Heart right ventricle (tissue), 16 donors: ENCODE measurements around the gene TMEM63B. TPM values are rescaled to one million over a fixed set of nuclear protein-coding genes. Genes with fewer than 3 reads are reported as not detected.

Experiments used
- ATAC-seq, 8 donors: fragments of 200-7000 bp; cut with Tn5 transposase; one replicate each; pipeline ENCODE4 v1.9.1; 2020; ENCODE audit warnings: mild to moderate bottlenecking in 8 of 8, moderate library complexity in 8 of 8, moderate number of reproducible peaks in 1 of 8
- DNase-seq, 2 donors: peaks; one replicate each; pipeline ENCODE4 v3.0.0-alpha.2; 2020
- H3K27ac ChIP-seq, 10 donors: fragments of 200-600 bp; sonication (generic) in 2 of 10; one replicate each; pipeline versions ENCODE4 v1.5.0 to v1.8.0; 2020 to 2022; ENCODE audit warnings: mild to moderate bottlenecking in 3 of 10
- H3K27me3 ChIP-seq, 7 donors: fragments of 200-600 bp; one replicate each; pipeline ENCODE4 v1.8.0; 2021 to 2022; ENCODE audit warnings: mild to moderate bottlenecking in 2 of 7
- H3K36me3 ChIP-seq, 9 donors: fragments of 200-600 bp; sonication (generic) in 1 of 9; one replicate each; pipeline versions ENCODE4 v1.5.0 to v1.8.0; 2020 to 2022; ENCODE audit warnings: mild to moderate bottlenecking in 2 of 9
- H3K4me1 ChIP-seq, 9 donors: fragments of 200-600 bp; sonication (generic) in 1 of 9; one replicate each; pipeline versions ENCODE4 v1.5.0 to v1.8.0; 2020 to 2022; ENCODE audit warnings: mild to moderate bottlenecking in 4 of 9
- H3K4me3 ChIP-seq, 10 donors: fragments of 200-600 bp; sonication (generic) in 2 of 10; one replicate each; pipeline versions ENCODE4 v1.5.0 to v1.8.0; 2020 to 2022; ENCODE audit warnings: mild to moderate bottlenecking in 7 of 10, moderate library complexity in 2 of 10
- H3K9me3 ChIP-seq, 11 donors: fragments of 200-600 bp in 10 of 11; sonication (generic) in 2 of 11; one replicate each; pipeline versions ENCODE4 v1.5.0 to v1.8.0; 2013 to 2022; ENCODE audit warnings: mild to moderate bottlenecking in 2 of 11, control low read depth in 1 of 11, moderate library complexity in 1 of 11
- WGBS, 2 donors: extraction: QIAGEN DNeasy Blood & Tissue Kit; methylation state at CpG; one replicate each; pipeline ENCODE4 v1.1.7; 2013; ENCODE audit warnings: inconsistent platforms in 1 of 2; 5-methylcytosine and 5-hydroxymethylcytosine counted together
- intact Hi-C, 10 donors: fragments of 100-400 bp; cut with DNase I; formaldehyde crosslinking; loops; one replicate each; pipeline versions ENCODE4 v1.11.1 to v1.14.2; 2022
- polyA plus RNA-seq, 2 donors: library from polyadenylated mRNA; stranded (reverse); fragments of 200-250 nt; gene quantifications; one replicate each; pipeline ENCODE4 v1.2.3, GENCODE V29; 2013
- total RNA-seq, 10 donors: library from RNA; stranded (reverse); fragmentation: NEBNext Ultra II Directional in 3 of 10; extraction: Animal tissue kit (Norgen Biotek cat#: 25700) in 3 of 10; gene quantifications; one replicate each; pipeline versions ENCODE4 v1.2.1 to v1.2.4, GENCODE V29; 2021 to 2023
- TF ChIP-seq, protein P1 (sequence below), 9 donors: fragments of 200-600 bp; sonication (generic) in 2 of 9; IDR thresholded peaks; one replicate each; pipeline versions ENCODE4 v1.5.0 to v1.8.0; 2021 to 2022; ENCODE audit warnings: antibody characterized with exemption in 9 of 9, mild to moderate bottlenecking in 5 of 9, moderate library complexity in 1 of 9
- donor health status: Arrhythmogenic right ventricular cardiomyopathy.
- donor health status: ischemic (EF 13 %, LVEDD 7.1; RV severe dilation, severe dysfunction).
- donor health status: healthy with polysubstance abuse.
- donor health status: DM: no; HTN: yes; CAD: no.
- donor health status: DM: no; HTN: no; CAD: no.
- donor health status: ischemic (EF 25% LVEDD 6.9; RV normal size, moderate dysfunction).
- donor health status: ischemic (EF 25% LVEDD 5.7; RV mildly dilated, moderate dysfunction).
- donor health status: healthy.
- donor health status: DM: yes; HTN: yes; CAD: no.
- donor health status: Ischemic cardiomyopathy.
- donor health status: ischemic (EF 35%, LVEDD 5.7; RV mildly dilated, moderate dysfunction).
- donor health status: nonischemic (EF 11% LVEDD 7.7; RV severe dilation, severe dysfunction).
- donor health status: DM: yes; HTN: yes; CAD: no.
- donor health status: PGD.
- donor health status: ischemic (EF 29% LVEDD 5.4; RV normal size, mild dysfunction).
- donor health status: nonischemic (EF 23%, LVEDD 6.1; RV moderate dilation, normal function).

Gene TMEM63B
- total and polyA plus RNA-seq, 12 donors = 20.3 to 67.1 (median 37.3) TPM

- Histone ChIP-seq H3K27ac (peak overlapping the region in 9 of 10 donors; percentile 76 to 97 (median 94)), H3K36me3 (no peaks in the 10 kb centered on the region), H3K4me1 (peaks cover 2 to 62% (median 43%) of the 10 kb centered on the region in 9 donors), H3K27me3 (no peaks in the 10 kb centered on the region), H3K4me3 (peak overlapping the region; percentile 89 to 100 (median 97)), H3K9me3 (no peaks in the 10 kb centered on the region)
- 5 to 7% methylated on average over 49 of the region's 49 CpGs for WGBS, 2 donors
- TF ChIP-seq, protein P1, sequence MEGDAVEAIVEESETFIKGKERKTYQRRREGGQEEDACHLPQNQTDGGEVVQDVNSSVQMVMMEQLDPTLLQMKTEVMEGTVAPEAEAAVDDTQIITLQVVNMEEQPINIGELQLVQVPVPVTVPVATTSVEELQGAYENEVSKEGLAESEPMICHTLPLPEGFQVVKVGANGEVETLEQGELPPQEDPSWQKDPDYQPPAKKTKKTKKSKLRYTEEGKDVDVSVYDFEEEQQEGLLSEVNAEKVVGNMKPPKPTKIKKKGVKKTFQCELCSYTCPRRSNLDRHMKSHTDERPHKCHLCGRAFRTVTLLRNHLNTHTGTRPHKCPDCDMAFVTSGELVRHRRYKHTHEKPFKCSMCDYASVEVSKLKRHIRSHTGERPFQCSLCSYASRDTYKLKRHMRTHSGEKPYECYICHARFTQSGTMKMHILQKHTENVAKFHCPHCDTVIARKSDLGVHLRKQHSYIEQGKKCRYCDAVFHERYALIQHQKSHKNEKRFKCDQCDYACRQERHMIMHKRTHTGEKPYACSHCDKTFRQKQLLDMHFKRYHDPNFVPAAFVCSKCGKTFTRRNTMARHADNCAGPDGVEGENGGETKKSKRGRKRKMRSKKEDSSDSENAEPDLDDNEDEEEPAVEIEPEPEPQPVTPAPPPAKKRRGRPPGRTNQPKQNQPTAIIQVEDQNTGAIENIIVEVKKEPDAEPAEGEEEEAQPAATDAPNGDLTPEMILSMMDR (IDR thresholded peaks at IDR 0.05) = peak in 5 of 9 donors; percentile 10 to 19 (median 18)
- DNase-seq (peak; percentile 38 to 51), ATAC-seq (peak; percentile 40 to 70 (median 52))
- intact Hi-C loops = no loop called here
Measured at GRCh38 chr6:44128020-44128917, 915 bp downstream of the TMEM63B start.

DNA sequence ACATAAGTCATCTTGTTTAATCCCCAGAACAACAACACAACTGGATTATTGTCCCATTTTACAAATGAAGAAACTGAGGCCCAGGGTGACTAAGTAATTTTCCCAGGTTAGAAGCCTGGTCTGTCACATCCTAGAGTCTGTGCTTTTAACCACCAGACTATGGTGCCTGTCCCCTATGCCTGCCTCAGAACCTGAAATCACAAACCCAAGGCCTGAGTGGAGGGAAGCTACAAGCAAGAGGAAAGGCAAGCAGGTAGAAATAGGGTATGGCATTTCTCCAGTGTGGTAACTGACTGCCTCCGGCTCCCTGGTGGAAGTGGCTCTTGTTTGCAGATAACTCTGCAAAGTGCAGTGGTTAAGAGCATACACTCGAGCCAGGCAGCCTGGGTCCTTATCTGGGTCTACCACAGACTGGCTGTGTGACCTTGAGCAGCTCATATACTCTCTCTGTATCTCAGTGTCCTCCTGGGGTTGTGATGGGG lies 2.5 kb downstream of the TMEM63B start:
- Histone ChIP-seq H3K4me1 (peaks cover 2 to 55% (median 38%) of the 10 kb centered on the region in 9 donors), H3K9me3 (no peaks in the 10 kb centered on the region), H3K27me3 (no peaks in the 10 kb centered on the region), H3K27ac (no peak overlapping the region), H3K4me3 (no peak overlapping the region), H3K36me3 (peaks cover 0 to 8% (median 2%) of the 10 kb centered on the region in 9 donors)
- no peak for ATAC-seq
- no peak for DNase-seq
- TF ChIP-seq, protein P1 (IDR thresholded peaks at IDR 0.05) = no peak
- intact Hi-C loops = loop anchor here in 2 of 10 donors (5.0 kb wide), 1 partner anchor 33 kb away; no protein-coding TSS in a partner anchor
- 40 to 56% methylated on average over 2 of the region's 2 CpGs for WGBS, 2 donors

DNA sequence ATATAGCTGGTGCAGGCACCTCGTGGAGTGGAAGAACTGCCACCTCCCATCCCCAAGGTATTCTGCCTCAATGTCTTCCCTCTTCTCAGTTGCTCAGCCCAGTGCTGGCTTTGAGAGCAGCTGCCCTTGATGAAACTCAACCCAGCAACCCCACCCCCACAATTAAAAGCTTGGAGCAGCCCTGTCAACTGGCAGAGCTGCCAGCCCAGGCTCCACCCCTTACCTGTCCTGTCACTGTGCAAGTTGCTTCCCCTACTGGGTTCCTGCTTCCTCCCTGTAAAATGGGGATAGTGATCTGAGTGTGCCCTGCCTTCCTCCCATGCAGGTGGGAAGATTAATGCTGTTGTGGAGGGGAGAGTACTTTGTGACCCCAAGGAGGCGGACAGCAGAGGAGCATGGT lies 4.5 kb downstream of the TMEM63B start:
- no peak overlapping the region for H3K27ac ChIP-seq
- ATAC-seq (no peak), DNase-seq (no peak)
- peaks cover 2 to 38% (median 23%) of the 10 kb centered on the region in 9 donors for H3K4me1 ChIP-seq
- peaks cover 0 to 28% (median 18%) of the 10 kb centered on the region in 9 donors for H3K36me3 ChIP-seq
- H3K9me3 ChIP-seq = no peaks in the 10 kb centered on the region
- no peak overlapping the region for H3K4me3 ChIP-seq
- no peaks in the 10 kb centered on the region for H3K27me3 ChIP-seq
- WGBS, 2 donors = 70 to 91% methylated on average over 2 of the region's 2 CpGs
- intact Hi-C loops = loop anchor here in 2 of 10 donors (5.0 kb wide), 1 partner anchor 35 kb away; no protein-coding TSS in a partner anchor
- TF ChIP-seq, protein P1 (IDR thresholded peaks at IDR 0.05) = no peak

DNA sequence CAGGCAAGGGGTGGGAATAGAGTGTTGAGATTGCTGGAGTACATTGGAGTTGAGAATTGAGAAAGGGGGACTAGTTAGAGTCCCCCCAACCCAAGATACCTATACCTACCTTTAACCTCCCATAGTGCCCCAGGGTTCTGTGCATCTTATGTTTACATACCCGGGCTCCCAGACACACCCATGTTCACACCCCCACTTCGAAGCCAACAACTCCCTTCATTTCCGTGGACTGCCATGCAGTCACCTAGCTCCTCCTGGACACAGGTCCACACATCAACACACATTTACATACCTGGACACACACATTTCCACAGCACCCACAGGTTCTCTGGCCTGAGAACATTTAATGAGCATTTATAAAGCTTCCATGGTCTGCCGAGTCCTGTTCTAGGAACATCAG lies 5.1 kb downstream of the TMEM63B start:
- H3K4me3 ChIP-seq = no peak overlapping the region
- ATAC-seq = no peak
- no peaks in the 10 kb centered on the region for H3K27me3 ChIP-seq
- H3K27ac ChIP-seq = peak overlapping the region in 4 of 10 donors; percentile 34 to 57 (median 48)
- intact Hi-C loops = loop anchor here in 2 of 10 donors (5.0 kb wide), 1 partner anchor 35 kb away; no protein-coding TSS in a partner anchor
- peaks cover 2 to 38% (median 23%) of the 10 kb centered on the region in 9 donors for H3K4me1 ChIP-seq
- TF ChIP-seq, protein P1 (IDR thresholded peaks at IDR 0.05) = no peak
- H3K36me3 ChIP-seq = peaks cover 0 to 34% (median 18%) of the 10 kb centered on the region in 9 donors
- H3K9me3 ChIP-seq = no peaks in the 10 kb centered on the region
- DNase-seq = no peak
- 83 to 90% methylated on average over 4 of the region's 4 CpGs for WGBS, 2 donors
